Renal cortex interstitium (tissue), 11 donors: Measurements from ENCODE around the gene CLEC1A. TPM values are rescaled to one million over a fixed set of nuclear protein-coding genes. Genes with fewer than 3 reads are reported as not detected.
A peak's percentile ranks its signal among the peaks of the same experiment; 100 is the strongest.
"Not testable (repeated sequence)": the region's sequence is repeated elsewhere in the genome, so short reads cannot be mapped to it uniquely, and the experiment has no call there.

Source experiments
- DNase-seq, 11 donors: peaks; one replicate each; pipeline ENCODE4 v3.0.0-alpha.2; 2013; ENCODE audit warnings: low read depth in 9 of 11, low spot score in 4 of 11; ENCODE audit errors: extremely low read depth in 1 of 11
- polyA plus RNA-seq, 3 donors: library from polyadenylated mRNA; unstranded; fragments of 120-200 nt; gene quantifications; one replicate each; pipeline ENCODE4 v1.2.1, GENCODE V29; 2013; ENCODE audit not compliant: insufficient read length in 3 of 3

CLEC1A gene
- polyA plus RNA-seq, 3 donors, result 3.4 to 4.1 (median 3.6) TPM

GRCh38 chr12:10069099-10069498, 29.7 kb downstream of the CLEC1A start:
- peak in 2 of 11 donors; percentile 8 to 9 for DNase-seq

- no peak for DNase-seq
Observed at GRCh38 chr12:10068644-10069043, 30.1 kb downstream of the CLEC1A start.

GRCh38 chr12:10067942-10068341, 30.8 kb downstream of the CLEC1A start:
- peak in 3 of 11 donors; percentile 9 to 16 (median 15) for DNase-seq

DNA sequence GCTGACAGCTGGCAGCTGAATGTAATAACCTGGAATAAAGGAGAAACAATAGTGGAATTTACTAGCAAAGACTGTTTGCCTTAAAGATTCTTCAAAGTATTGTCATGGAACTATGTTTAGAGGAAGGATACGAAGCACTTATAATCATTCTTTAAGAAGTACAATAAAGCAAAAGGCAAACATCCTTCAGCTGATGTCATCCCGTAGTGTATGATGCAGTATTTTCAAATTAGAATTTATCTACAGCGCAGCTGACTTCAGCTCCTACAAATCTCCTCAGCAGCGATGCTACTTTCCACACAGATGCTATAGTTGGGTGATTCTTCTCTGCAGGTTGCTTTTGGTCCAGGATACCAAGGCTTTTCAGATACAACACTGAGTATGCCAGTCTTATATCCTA, 31.5 kb downstream of the CLEC1A start:
- no peak for DNase-seq

- DNase-seq, result no peak
Observed at GRCh38 chr12:10065241-10065640, 33.5 kb downstream of the CLEC1A start.

GRCh38 chr12:10058387-10058786, 40.4 kb downstream of the CLEC1A start:
- DNase-seq, result no peak

DNA sequence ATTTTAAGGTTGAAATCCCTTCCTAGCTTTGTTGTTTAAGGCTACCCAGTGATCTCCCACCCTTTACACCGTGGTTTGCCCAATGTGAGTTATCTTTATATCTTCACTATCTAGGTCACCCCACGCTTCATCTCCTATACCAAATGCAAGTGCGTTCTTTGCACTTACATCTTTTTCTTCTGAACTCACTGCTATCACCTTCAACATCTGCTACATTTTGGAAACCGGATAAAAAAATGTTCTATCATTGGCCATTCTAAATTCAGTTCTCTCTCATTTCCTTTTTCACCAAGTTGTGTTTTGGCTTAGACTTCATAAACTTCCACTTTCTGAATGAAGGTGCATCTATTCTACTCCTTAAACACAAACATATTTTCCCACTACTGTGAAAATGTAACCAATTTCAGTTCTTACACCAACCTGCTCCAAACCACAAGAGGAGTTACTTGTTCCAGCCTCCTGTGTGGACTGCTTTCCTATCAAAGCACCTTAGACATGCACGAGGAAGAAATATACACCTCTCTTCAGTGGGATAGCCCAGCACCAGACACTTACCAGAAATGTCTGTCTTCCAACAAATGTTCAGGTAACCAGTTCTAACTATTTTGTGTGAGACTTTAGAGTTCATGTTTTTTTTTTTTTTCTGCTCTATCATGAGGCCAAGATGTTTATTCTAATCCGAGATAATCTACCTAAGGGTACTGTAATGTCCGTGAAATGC, 46.4 kb downstream of the CLEC1A start:
- no peak for DNase-seq

- no peak for DNase-seq
Observed at GRCh38 chr12:10048526-10048925, 50.3 kb downstream of the CLEC1A start.

- no peak for DNase-seq
Observed at GRCh38 chr12:10042167-10042566, 56.6 kb downstream of the CLEC1A start.

- DNase-seq, result peak in 1 of 11 donors; percentile 4
Observed at GRCh38 chr12:10033783-10034545, 64.8 kb downstream of the CLEC1A start.

- no peak for DNase-seq
Observed at GRCh38 chr12:10031771-10032175, 67.0 kb downstream of the CLEC1A start.

DNA sequence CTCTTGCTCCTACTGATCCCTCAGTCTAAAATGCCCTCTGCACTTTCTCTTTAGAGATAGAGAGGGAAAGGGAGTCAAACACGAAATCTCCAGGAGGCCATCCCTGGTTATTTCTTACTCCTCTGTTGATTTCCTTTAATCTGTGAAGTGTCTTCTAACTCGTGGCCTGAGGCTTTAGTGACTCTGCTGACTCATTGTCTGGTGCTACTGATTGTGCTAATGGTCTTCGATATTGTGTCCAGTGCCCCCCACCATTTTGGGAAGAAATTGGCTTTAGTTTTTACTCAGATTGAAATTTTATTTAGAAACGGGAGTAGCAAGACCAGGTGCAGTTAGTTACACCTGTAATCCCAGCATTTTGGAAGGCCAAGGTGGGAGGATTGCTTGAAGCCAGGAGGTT, 67.5 kb downstream of the CLEC1A start:
- DNase-seq, result no peak

DNA sequence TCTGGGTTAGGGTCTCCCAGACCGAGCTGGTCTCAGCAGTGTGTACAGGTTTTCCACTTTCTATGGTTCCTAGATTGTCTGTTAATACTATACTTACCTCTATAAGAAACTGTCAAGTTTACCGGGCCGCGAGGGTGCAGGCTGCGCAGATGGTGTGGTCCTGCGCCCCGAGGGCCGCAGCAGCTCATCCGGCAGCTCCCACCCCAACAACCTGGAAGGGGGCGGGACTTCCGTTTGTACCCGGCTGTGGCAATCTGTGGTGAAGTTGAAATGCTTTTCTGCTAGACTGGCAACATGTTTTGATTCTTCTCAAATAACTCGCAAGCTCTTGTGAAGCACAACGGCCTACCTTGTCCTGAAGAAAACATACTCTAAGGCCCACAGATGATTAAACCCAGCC, 68.3 kb downstream of the CLEC1A start, which contains the start of gene CLEC9A:
Gene CLEC9A (plus strand): TSS at position 237 of the 400 bp plus-strand sequence. CDS start 22,006 bp downstream, outside the sequence.
- DNase-seq, result no peak

- DNase-seq, result no peak
Observed at GRCh38 chr12:10027721-10028120, 71.1 kb downstream of the CLEC1A start.

DNA sequence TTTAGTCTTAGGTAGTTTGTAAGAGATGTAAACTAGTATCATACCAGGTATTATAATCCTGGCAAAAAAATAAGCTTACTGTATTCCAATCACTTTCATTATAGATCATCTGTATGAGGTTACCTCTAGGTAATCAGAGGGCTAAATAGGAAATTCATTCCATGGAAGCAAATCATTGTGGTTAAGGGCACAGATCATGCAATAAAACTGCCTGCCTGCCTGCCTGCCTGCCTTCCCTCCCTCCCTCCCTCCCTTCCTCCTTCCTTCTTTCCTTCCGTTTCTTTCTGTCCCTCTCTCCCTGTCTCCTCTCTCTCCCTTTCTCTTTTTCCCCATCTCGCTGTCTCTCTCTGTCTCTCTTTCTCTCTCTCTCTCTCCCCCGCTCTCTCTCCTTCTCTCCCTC, 71.5 kb downstream of the CLEC1A start:
- no peak for DNase-seq

DNA sequence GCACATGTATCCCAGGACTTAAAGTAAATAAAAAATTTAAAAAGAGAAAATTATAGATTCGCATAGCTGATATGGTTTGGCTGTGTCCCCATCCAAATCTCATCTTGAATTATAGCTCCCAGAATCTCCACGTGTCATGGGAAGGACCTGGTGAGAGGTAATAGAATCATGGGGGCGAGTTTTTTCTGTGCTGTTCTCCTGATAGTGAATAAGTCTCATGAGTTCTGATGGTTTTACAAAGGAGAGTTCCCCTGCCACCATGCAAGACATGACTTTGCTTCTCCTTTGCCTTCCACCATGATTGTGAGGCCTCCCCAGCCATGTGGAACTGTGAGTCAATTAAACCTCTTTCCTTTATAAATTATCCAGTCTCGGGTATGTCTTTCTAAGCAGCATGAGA, 72.1 kb downstream of the CLEC1A start:
- DNase-seq, result not testable (repeated sequence)

GRCh38 chr12:10025236-10025635, 73.5 kb downstream of the CLEC1A start:
- DNase-seq, result no peak

- no peak for DNase-seq
Observed at GRCh38 chr12:10021342-10021741, 77.4 kb downstream of the CLEC1A start.
